Mesenchymal stem cell (in vitro differentiated cells and primary cell): ENCODE measurements around the gene ASTN2.
A peak's percentile ranks its signal among the peaks of the same experiment; 100 is the strongest.

ENCODE experiments used
- DNase-seq: peaks from one replicate; pipeline ENCODE4 v3.0.0-alpha.2; 2013
- H2AFZ ChIP-seq: one replicate; pipeline ENCODE4 v1.6.1; 2013; ENCODE audit warnings: low read depth, mild to moderate bottlenecking, control low read depth, inconsistent platforms, low read length, moderate library complexity
- H2AK5ac ChIP-seq: 2 replicates; pipeline ENCODE4 v1.6.1; 2013; ENCODE audit warnings: low read length, moderate library complexity, mild to moderate bottlenecking, inconsistent platforms; ENCODE audit not compliant: severe bottlenecking
- H2BK120ac ChIP-seq: one replicate; pipeline ENCODE4 v1.6.1; 2013; ENCODE audit warnings: low read depth, mild to moderate bottlenecking, inconsistent platforms, low read length, moderate library complexity
- H2BK12ac ChIP-seq, 2 experiments: one replicate each; pipeline ENCODE4 v1.6.1; 2013; ENCODE audit warnings: inconsistent platforms in 2 of 2, low read length in 2 of 2, mild to moderate bottlenecking in 2 of 2, moderate library complexity in 2 of 2, control low read depth in 1 of 2
- H2BK15ac ChIP-seq: one replicate; pipeline ENCODE4 v1.6.1; 2013; ENCODE audit warnings: mild to moderate bottlenecking, low read depth, inconsistent platforms; ENCODE audit not compliant: poor library complexity, severe bottlenecking
- H2BK5ac ChIP-seq: 2 replicates; pipeline ENCODE4 v1.6.1; 2013; ENCODE audit warnings: low read depth, mild to moderate bottlenecking, low read length, control low read depth, inconsistent platforms; ENCODE audit not compliant: poor library complexity, severe bottlenecking
- H3K14ac ChIP-seq, 2 experiments: one replicate each; pipeline ENCODE4 v1.6.1; 2013; ENCODE audit warnings: inconsistent platforms in 2 of 2, low read length in 2 of 2, control low read depth in 1 of 2, mild to moderate bottlenecking in 1 of 2, moderate library complexity in 1 of 2
- H3K18ac ChIP-seq, 2 experiments: one replicate each; pipeline ENCODE4 v1.6.1; 2013; ENCODE audit warnings: inconsistent platforms in 2 of 2, low read length in 2 of 2, control low read depth in 1 of 2, low read depth in 1 of 2, mild to moderate bottlenecking in 1 of 2
- H3K23ac ChIP-seq, 2 experiments: one replicate each; pipeline ENCODE4 v1.6.1; 2013; ENCODE audit warnings: inconsistent platforms in 2 of 2, low read length in 2 of 2, mild to moderate bottlenecking in 2 of 2, moderate library complexity in 2 of 2, control low read depth in 1 of 2
- H3K27ac ChIP-seq: 2 replicates; pipeline ENCODE4 v1.5.1; 2013; ENCODE audit warnings: mild to moderate bottlenecking, moderate library complexity, low read length, control low read depth, inconsistent platforms; ENCODE audit not compliant: poor library complexity, severe bottlenecking
- H3K27me3 ChIP-seq, 2 experiments: 2 replicates each; pipeline versions ENCODE4 v1.6.1 to v1.7.0; 2013; ENCODE audit warnings: low read length in 2 of 2, mild to moderate bottlenecking in 2 of 2, moderate library complexity in 2 of 2, control low read depth in 1 of 2, inconsistent platforms in 1 of 2; ENCODE audit not compliant: control insufficient read depth in 1 of 2, insufficient read depth in 1 of 2
- H3K36me3 ChIP-seq, 2 experiments: 2 replicates each; pipeline versions ENCODE4 v1.6.1 to v1.7.0; 2013; ENCODE audit warnings: low read length in 2 of 2, control low read depth in 1 of 2, inconsistent platforms in 1 of 2, low read depth in 1 of 2, mild to moderate bottlenecking in 1 of 2; ENCODE audit not compliant: insufficient read depth in 2 of 2, control insufficient read depth in 1 of 2
- H3K4ac ChIP-seq, 2 experiments: one replicate each; pipeline ENCODE4 v1.6.1; 2013; ENCODE audit warnings: inconsistent platforms in 2 of 2, low read length in 2 of 2, mild to moderate bottlenecking in 2 of 2, moderate library complexity in 2 of 2, control low read depth in 1 of 2, low read depth in 1 of 2
- H3K4me1 ChIP-seq: 2 replicates; pipeline ENCODE4 v1.6.1; 2013; ENCODE audit warnings: low read depth, low read length, control low read depth; ENCODE audit not compliant: control insufficient read depth, insufficient read depth
- H3K4me2 ChIP-seq: 2 replicates; pipeline ENCODE4 v1.6.1; 2013; ENCODE audit warnings: low read length, mild to moderate bottlenecking, inconsistent platforms; ENCODE audit not compliant: poor library complexity, severe bottlenecking
- H3K4me3 ChIP-seq, 2 experiments: 2 replicates each; pipeline versions ENCODE4 v1.5.1 to v1.7.0; 2013; ENCODE audit warnings: low read length in 2 of 2, mild to moderate bottlenecking in 2 of 2, control low read depth in 1 of 2, low read depth in 1 of 2; ENCODE audit not compliant: insufficient read depth in 1 of 2
- H3K79me1 ChIP-seq: replicated peaks from 2 replicates; pipeline ENCODE4 v1.6.1; 2013; ENCODE audit warnings: mild to moderate bottlenecking, control low read depth, low read length, inconsistent platforms; ENCODE audit not compliant: poor library complexity, severe bottlenecking
- H3K9ac ChIP-seq: 2 replicates; pipeline ENCODE4 v1.7.0; 2013; ENCODE audit warnings: mild to moderate bottlenecking, low read length, moderate library complexity
- H3K9me3 ChIP-seq: 2 replicates; pipeline ENCODE4 v1.7.0; 2013; ENCODE audit warnings: mild to moderate bottlenecking, low read length; ENCODE audit not compliant: control insufficient read depth
- H4K8ac ChIP-seq: one replicate; pipeline ENCODE4 v1.6.1; 2013; ENCODE audit warnings: inconsistent platforms, mild to moderate bottlenecking, low read length, moderate library complexity
- H4K91ac ChIP-seq: one replicate; pipeline ENCODE4 v1.6.1; 2013; ENCODE audit warnings: mild to moderate bottlenecking, low read length, inconsistent platforms
- whole genome bisulfite sequencing: methylation state at CpG from one replicate; pipeline ENCODE4 v1.1.7; 2013; ENCODE audit warnings: mixed read lengths; 5-methylcytosine and 5-hydroxymethylcytosine counted together

ASTN2 gene

GRCh38 chr9:116985596-116985995 lies 429.3 kb downstream of the ASTN2 start:
- Histone ChIP-seq H2BK5ac (no peak overlapping the region), H2BK120ac (no peak overlapping the region), H3K9me3 (no peaks in the 10 kb centered on the region), H2AK5ac (no peak overlapping the region), H4K91ac (no peak overlapping the region), H3K18ac (no peak overlapping the region), H3K4me3 (no peak overlapping the region), H4K8ac (no peak overlapping the region), H3K79me1 (no peaks in the 10 kb centered on the region), H3K4me2 (no peak overlapping the region), H3K4me1 (peaks cover 2% of the 10 kb centered on the region), H3K23ac (no peak overlapping the region), H3K36me3 (no peaks in the 10 kb centered on the region), H3K9ac (no peak overlapping the region), H2AFZ (no peak overlapping the region), H3K14ac (no peak overlapping the region), H3K27me3 (peaks cover 3 to 13% of the 10 kb centered on the region in 2 experiments), H3K4ac (no peak overlapping the region), H3K27ac (no peak overlapping the region), H2BK15ac (no peak overlapping the region), H2BK12ac (no peak overlapping the region)
- WGBS, result 88% methylated on average over 4 of the region's 4 CpGs
- no peak for DNase-seq

GRCh38 chr9:116984111-116984510 lies 430.7 kb downstream of the ASTN2 start:
- Histone ChIP-seq H2BK120ac (no peak overlapping the region), H3K18ac (no peak overlapping the region), H3K4me1 (peaks cover 3% of the 10 kb centered on the region), H2BK5ac (no peak overlapping the region), H3K36me3 (no peaks in the 10 kb centered on the region), H4K91ac (no peak overlapping the region), H3K14ac (no peak overlapping the region), H3K4me2 (no peak overlapping the region), H2AK5ac (no peak overlapping the region), H2BK15ac (no peak overlapping the region), H3K27ac (no peak overlapping the region), H3K9me3 (no peaks in the 10 kb centered on the region), H3K23ac (no peak overlapping the region), H3K27me3 (peaks cover 3 to 13% of the 10 kb centered on the region in 2 experiments), H2AFZ (no peak overlapping the region), H3K4me3 (no peak overlapping the region), H3K79me1 (no peaks in the 10 kb centered on the region), H3K4ac (no peak overlapping the region), H4K8ac (no peak overlapping the region), H3K9ac (no peak overlapping the region), H2BK12ac (no peak overlapping the region)
- no peak for DNase-seq
- WGBS, result 92% methylated on average over 2 of the region's 2 CpGs

GRCh38 chr9:116980582-116981120 lies 434.2 kb downstream of the ASTN2 start:
- Histone ChIP-seq H2BK120ac (no peak overlapping the region), H2AK5ac (no peak overlapping the region), H3K18ac (no peak overlapping the region), H2BK15ac (no peak overlapping the region), H3K4me2 (no peak overlapping the region), H3K4me3 (no peak overlapping the region), H3K27me3 (peaks cover 0 to 6% of the 10 kb centered on the region in 2 experiments), H2BK12ac (no peak overlapping the region), H3K9ac (no peak overlapping the region), H3K23ac (no peak overlapping the region), H4K91ac (no peak overlapping the region), H2BK5ac (no peak overlapping the region), H3K36me3 (peaks cover 0 to 3% of the 10 kb centered on the region in 2 experiments), H4K8ac (no peak overlapping the region), H3K9me3 (no peaks in the 10 kb centered on the region), H3K79me1 (no peaks in the 10 kb centered on the region), H3K4me1 (peaks cover 8% of the 10 kb centered on the region), H3K14ac (no peak overlapping the region), H3K27ac (no peak overlapping the region), H2AFZ (no peak overlapping the region), H3K4ac (no peak overlapping the region)
- no peak for DNase-seq

GRCh38 chr9:116979456-116979855 lies 435.4 kb downstream of the ASTN2 start:
- no peak overlapping the region for H3K4ac ChIP-seq
- DNase-seq, result no peak
- no peak overlapping the region for H3K14ac ChIP-seq
- no CpG with 5 or more reads among the region's 2 CpGs for WGBS
- H2BK15ac ChIP-seq, result no peak overlapping the region
- peak overlapping the region; percentile 38 for H3K4me2 ChIP-seq
- H3K18ac ChIP-seq, result no peak overlapping the region
- no peak overlapping the region for H3K4me3 ChIP-seq
- H3K27me3 ChIP-seq, result no peaks in the 10 kb centered on the region
- no peaks in the 10 kb centered on the region for H3K9me3 ChIP-seq
- H3K27ac ChIP-seq, result peak overlapping the region; percentile 92
- H2BK120ac ChIP-seq, result no peak overlapping the region
- H2AK5ac ChIP-seq, result peak overlapping the region; percentile 20
- H3K23ac ChIP-seq, result no peak overlapping the region
- no peak overlapping the region for H3K9ac ChIP-seq
- H3K36me3 ChIP-seq, result peaks cover 0 to 3% of the 10 kb centered on the region in 2 experiments
- H4K91ac ChIP-seq, result no peak overlapping the region
- H3K79me1 ChIP-seq, result no peaks in the 10 kb centered on the region
- peaks cover 8% of the 10 kb centered on the region for H3K4me1 ChIP-seq
- H2AFZ ChIP-seq, result no peak overlapping the region
- no peak overlapping the region for H4K8ac ChIP-seq
- no peak overlapping the region for H2BK5ac ChIP-seq
- H2BK12ac ChIP-seq, result no peak overlapping the region
